CD14-positive monocyte (primary cell): ENCODE results near the gene WDR17. TPM values are rescaled to one million over a fixed set of nuclear protein-coding genes. Genes with fewer than 3 reads are reported as not detected.

ENCODE experiments used
- DNase-seq, 3 donors: peaks; one replicate each; pipeline ENCODE4 v3.0.0-alpha.2; 2011 to 2022
- H2AFZ ChIP-seq: 2 replicates; pipeline ENCODE4 v1.6.0; 2012; ENCODE audit warnings: mild to moderate bottlenecking, low read depth, low read length, inconsistent platforms; ENCODE audit not compliant: insufficient read depth, poor library complexity, severe bottlenecking
- H3K27ac ChIP-seq, 2 donors: 1 replicate in 1 of 2; 2 replicates in 1 of 2; pipeline ENCODE4 v1.5.1; 2012 to 2013; ENCODE audit warnings: low read length in 2 of 2, control low read depth in 1 of 2, inconsistent platforms in 1 of 2, low read depth in 1 of 2, mild to moderate bottlenecking in 1 of 2
- H3K27me3 ChIP-seq, 2 donors: one replicate each; pipeline versions ENCODE4 v1.6.0 to v1.6.1; 2011 to 2013; ENCODE audit warnings: low read length in 2 of 2; ENCODE audit not compliant: control insufficient read depth in 2 of 2, insufficient read depth in 2 of 2
- H3K36me3 ChIP-seq, 2 donors: replicated peaks in 1 of 2; 1 replicate in 1 of 2; 2 replicates in 1 of 2; pipeline versions ENCODE4 v1.5.1 to v1.6.1; 2012 to 2013; ENCODE audit warnings: low read length in 2 of 2, control low read depth in 1 of 2, inconsistent platforms in 1 of 2, mild to moderate bottlenecking in 1 of 2; ENCODE audit not compliant: insufficient read depth in 2 of 2, control insufficient read depth in 1 of 2
- H3K4me1 ChIP-seq, 2 donors: 1 replicate in 1 of 2; 2 replicates in 1 of 2; pipeline versions ENCODE4 v1.5.1 to v1.6.1; 2012 to 2013; ENCODE audit warnings: low read length in 2 of 2, control low read depth in 1 of 2, inconsistent platforms in 1 of 2, mild to moderate bottlenecking in 1 of 2, moderate library complexity in 1 of 2; ENCODE audit not compliant: insufficient read depth in 2 of 2, control insufficient read depth in 1 of 2
- H3K4me2 ChIP-seq: replicated peaks from 2 replicates; pipeline ENCODE3; 2012; ENCODE audit warnings: low read length, moderate library complexity, mild to moderate bottlenecking; ENCODE audit not compliant: poor library complexity, severe bottlenecking; ENCODE audit errors: extremely low read depth
- H3K4me3 ChIP-seq, 3 experiments: fragments of 200-600 bp in 1 of 3; sonication (generic) in 1 of 3; replicated peaks in 1 of 3; 1 replicate in 2 of 3; 2 replicates in 1 of 3; pipeline ENCODE4 v1.5.1; 2011 to 2013; ENCODE audit warnings: low read length in 3 of 3, mild to moderate bottlenecking in 3 of 3, control low read depth in 2 of 3, low read depth in 2 of 3, inconsistent platforms in 1 of 3, moderate library complexity in 1 of 3
- H3K79me2 ChIP-seq: 2 replicates; pipeline ENCODE4 v1.6.0; 2012; ENCODE audit warnings: mild to moderate bottlenecking, control low read depth, inconsistent platforms, low read length, moderate library complexity; ENCODE audit not compliant: insufficient read depth
- H3K9ac ChIP-seq: 2 replicates; pipeline ENCODE4 v1.6.0; 2017; ENCODE audit warnings: low read length, mild to moderate bottlenecking; ENCODE audit not compliant: insufficient read depth, poor library complexity, severe bottlenecking
- H3K9me3 ChIP-seq, 2 donors: replicated peaks in 1 of 2; 1 replicate in 1 of 2; 2 replicates in 1 of 2; pipeline versions ENCODE4 v1.5.1 to v1.6.1; 2012 to 2013; ENCODE audit warnings: low read length in 2 of 2, control low read depth in 1 of 2; ENCODE audit not compliant: control insufficient read depth in 1 of 2, insufficient read depth in 1 of 2
- H4K20me1 ChIP-seq: 2 replicates; pipeline ENCODE4 v1.6.0; 2012; ENCODE audit warnings: mild to moderate bottlenecking, low read length, control low read depth, moderate library complexity; ENCODE audit not compliant: insufficient read depth
- H3K27ac Mint-ChIP-seq, 7 donors: one replicate each; pipeline ENCODE4 v1.8.0; 2020; ENCODE audit warnings: mild to moderate bottlenecking in 7 of 7, mixed read lengths in 7 of 7, moderate library complexity in 6 of 7, inconsistent platforms in 2 of 7
- H3K27me3 Mint-ChIP-seq, 3 donors: one replicate each; pipeline ENCODE4 v1.8.0; 2021 to 2022; ENCODE audit warnings: low read depth in 3 of 3, mild to moderate bottlenecking in 3 of 3, mixed read lengths in 3 of 3, moderate library complexity in 3 of 3, inconsistent platforms in 1 of 3
- H3K36me3 Mint-ChIP-seq, 2 donors: one replicate each; pipeline ENCODE4 v1.8.0; 2020; ENCODE audit warnings: mixed read lengths in 2 of 2, inconsistent platforms in 1 of 2, mild to moderate bottlenecking in 1 of 2
- H3K4me1 Mint-ChIP-seq: one replicate; pipeline ENCODE4 v1.8.0; 2020; ENCODE audit warnings: mild to moderate bottlenecking, mixed read lengths
- H3K4me3 Mint-ChIP-seq, 2 donors: one replicate each; pipeline ENCODE4 v1.8.0; 2020; ENCODE audit warnings: mild to moderate bottlenecking in 2 of 2, mixed read lengths in 2 of 2, moderate library complexity in 1 of 2
- H3K9me3 Mint-ChIP-seq, 7 donors: one replicate each; pipeline ENCODE4 v1.8.0; 2020 to 2022; ENCODE audit warnings: mixed read lengths in 7 of 7, mild to moderate bottlenecking in 6 of 7, moderate library complexity in 6 of 7, inconsistent platforms in 2 of 7
- WGBS: methylation state at CpG from one replicate; pipeline ENCODE4 v1.1.5; 2013; ENCODE audit warnings: missing lambda C conversion rate; ENCODE audit not compliant: insufficient coverage; 5-methylcytosine and 5-hydroxymethylcytosine counted together
- intact Hi-C, 2 donors: fragments of 100-400 bp; cut with micrococcal nuclease; formaldehyde crosslinking; loops; one replicate each; pipeline versions ENCODE4 v1.15.0 to v1.15.1; 2023
- polyA plus RNA-seq, 3 donors: library from polyadenylated mRNA; depleted of rRNA in 1 of 3; unstranded in 2 of 3; stranded (reverse) in 1 of 3; fragments of 300-500 nt in 2 of 3; fragments of >200 nt in 1 of 3; fragmentation: Illumina TruSeq in 2 of 3; gene quantifications; 1 replicate in 2 of 3; 2 replicates in 1 of 3; pipeline ENCODE4 v1.2.3, GENCODE V29; 2012 to 2021
- TF ChIP-seq, protein P1 (sequence below): fragments of 200-600 bp; IDR thresholded peaks from one replicate; pipeline ENCODE4 v1.8.0; 2022; ENCODE audit warnings: antibody characterized with exemption, mild to moderate bottlenecking

The WDR17 gene
- polyA plus RNA-seq, 3 donors = 0.22 to 2.1 (median 1.1) TPM

- no peak overlapping the region for H3K4me2 ChIP-seq
- H3K4me1 Mint-ChIP-seq = no peaks in the 10 kb centered on the region
- H3K27me3 Mint-ChIP-seq = no peaks in the 10 kb centered on the region
- H3K27ac Mint-ChIP-seq = no peak overlapping the region
- intact Hi-C loops = no loop called here
- no peaks in the 10 kb centered on the region for H3K9me3 ChIP-seq
- no peak overlapping the region for H3K27ac ChIP-seq
- H3K9me3 Mint-ChIP-seq = no peaks in the 10 kb centered on the region
- H4K20me1 ChIP-seq = no peaks in the 10 kb centered on the region
- H3K79me2 ChIP-seq = no peaks in the 10 kb centered on the region
- H3K9ac ChIP-seq = no peak overlapping the region
- no peak for DNase-seq
- no peaks in the 10 kb centered on the region for H3K36me3 ChIP-seq
- H2AFZ ChIP-seq = no peak overlapping the region
- no peaks in the 10 kb centered on the region for H3K36me3 Mint-ChIP-seq
- no peak overlapping the region for H3K4me3 Mint-ChIP-seq
- WGBS = no CpG with 5 or more reads among the region's 2 CpGs
- H3K4me3 ChIP-seq = no peak overlapping the region
- H3K27me3 ChIP-seq = no peaks in the 10 kb centered on the region
- no peaks in the 10 kb centered on the region for H3K4me1 ChIP-seq
- TF ChIP-seq, protein P1, sequence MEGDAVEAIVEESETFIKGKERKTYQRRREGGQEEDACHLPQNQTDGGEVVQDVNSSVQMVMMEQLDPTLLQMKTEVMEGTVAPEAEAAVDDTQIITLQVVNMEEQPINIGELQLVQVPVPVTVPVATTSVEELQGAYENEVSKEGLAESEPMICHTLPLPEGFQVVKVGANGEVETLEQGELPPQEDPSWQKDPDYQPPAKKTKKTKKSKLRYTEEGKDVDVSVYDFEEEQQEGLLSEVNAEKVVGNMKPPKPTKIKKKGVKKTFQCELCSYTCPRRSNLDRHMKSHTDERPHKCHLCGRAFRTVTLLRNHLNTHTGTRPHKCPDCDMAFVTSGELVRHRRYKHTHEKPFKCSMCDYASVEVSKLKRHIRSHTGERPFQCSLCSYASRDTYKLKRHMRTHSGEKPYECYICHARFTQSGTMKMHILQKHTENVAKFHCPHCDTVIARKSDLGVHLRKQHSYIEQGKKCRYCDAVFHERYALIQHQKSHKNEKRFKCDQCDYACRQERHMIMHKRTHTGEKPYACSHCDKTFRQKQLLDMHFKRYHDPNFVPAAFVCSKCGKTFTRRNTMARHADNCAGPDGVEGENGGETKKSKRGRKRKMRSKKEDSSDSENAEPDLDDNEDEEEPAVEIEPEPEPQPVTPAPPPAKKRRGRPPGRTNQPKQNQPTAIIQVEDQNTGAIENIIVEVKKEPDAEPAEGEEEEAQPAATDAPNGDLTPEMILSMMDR = no peak
Observed at GRCh38 chr4:176150704-176151103, 85.1 kb downstream of the WDR17 start.

DNA sequence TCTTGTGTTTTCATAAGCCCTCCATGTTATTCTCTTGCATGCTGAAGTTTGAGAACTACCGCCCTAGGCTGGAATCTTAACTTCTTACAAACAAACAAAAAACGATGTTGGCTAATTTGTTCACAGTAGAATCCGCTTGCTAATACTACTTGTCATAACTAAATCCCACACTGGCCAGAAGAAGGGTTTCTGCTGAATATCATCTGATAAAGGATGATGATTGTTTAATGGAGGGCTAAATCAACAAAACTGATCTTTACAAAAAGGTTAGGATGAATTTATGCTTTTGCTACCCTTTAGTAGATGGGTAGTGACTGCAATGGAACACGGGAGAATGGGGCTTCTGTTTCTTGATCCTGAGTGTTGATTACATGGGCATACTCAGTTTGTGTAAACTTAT is 87.5 kb downstream of the WDR17 start:
- Histone ChIP-seq H3K27ac (no peak overlapping the region), H3K4me2 (no peak overlapping the region), H3K36me3 (no peaks in the 10 kb centered on the region), H3K9me3 (no peaks in the 10 kb centered on the region), H2AFZ (no peak overlapping the region), H3K9ac (no peak overlapping the region), H3K79me2 (no peaks in the 10 kb centered on the region), H3K27me3 (no peaks in the 10 kb centered on the region), H3K4me1 (no peaks in the 10 kb centered on the region), H4K20me1 (no peaks in the 10 kb centered on the region), H3K4me3 (no peak overlapping the region)
- Mint-ChIP-seq H3K4me3 (no peak overlapping the region), H3K27me3 (no peaks in the 10 kb centered on the region), H3K9me3 (no peaks in the 10 kb centered on the region), H3K27ac (no peak overlapping the region), H3K36me3 (no peaks in the 10 kb centered on the region), H3K4me1 (no peaks in the 10 kb centered on the region)
- intact Hi-C loops = no loop called here
- WGBS = no CpG with 5 or more reads among the region's 4 CpGs
- DNase-seq = no peak
- TF ChIP-seq, protein P1 = no peak
